ENCODE data around the gene GZMB.

GRCh38 chr14:24681056-24681455 lies 47.1 kb upstream of the GZMB start:
- TF ChIP-seq POLR2A (IDR thresholded peaks at IDR 0.05) = no peak
- TF ChIP-seq CTCF (IDR thresholded peaks at IDR 0.05) = no peak

All from thyroid gland (tissue), 4 donors.